CD4-positive, alpha-beta T cell treated with Interleukin-17A for 1 hour (primary cell): ENCODE measurements around the gene UQCR11.

ENCODE experiments used
- DNase-seq: peaks from one replicate; pipeline ENCODE4 v3.0.0-alpha.2; 2020

Gene UQCR11

DNA sequence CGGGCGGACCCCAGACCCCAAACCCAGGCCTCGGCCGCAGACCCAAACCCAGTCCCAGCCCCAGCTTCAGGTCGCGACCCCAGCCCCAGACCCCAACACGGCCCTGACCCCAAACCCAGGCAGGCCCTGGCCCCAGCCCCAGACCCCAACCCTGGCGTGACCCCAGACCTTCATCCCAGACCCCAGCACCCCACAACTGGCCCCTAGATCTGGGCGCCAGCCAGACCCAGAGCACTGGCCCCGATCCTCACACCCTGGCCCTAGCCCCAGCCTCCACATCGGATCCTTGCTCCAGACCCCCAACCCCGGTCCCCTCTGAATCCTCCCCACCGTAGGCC is 20.1 kb downstream of the UQCR11 start:
- no peak for DNase-seq

DNA sequence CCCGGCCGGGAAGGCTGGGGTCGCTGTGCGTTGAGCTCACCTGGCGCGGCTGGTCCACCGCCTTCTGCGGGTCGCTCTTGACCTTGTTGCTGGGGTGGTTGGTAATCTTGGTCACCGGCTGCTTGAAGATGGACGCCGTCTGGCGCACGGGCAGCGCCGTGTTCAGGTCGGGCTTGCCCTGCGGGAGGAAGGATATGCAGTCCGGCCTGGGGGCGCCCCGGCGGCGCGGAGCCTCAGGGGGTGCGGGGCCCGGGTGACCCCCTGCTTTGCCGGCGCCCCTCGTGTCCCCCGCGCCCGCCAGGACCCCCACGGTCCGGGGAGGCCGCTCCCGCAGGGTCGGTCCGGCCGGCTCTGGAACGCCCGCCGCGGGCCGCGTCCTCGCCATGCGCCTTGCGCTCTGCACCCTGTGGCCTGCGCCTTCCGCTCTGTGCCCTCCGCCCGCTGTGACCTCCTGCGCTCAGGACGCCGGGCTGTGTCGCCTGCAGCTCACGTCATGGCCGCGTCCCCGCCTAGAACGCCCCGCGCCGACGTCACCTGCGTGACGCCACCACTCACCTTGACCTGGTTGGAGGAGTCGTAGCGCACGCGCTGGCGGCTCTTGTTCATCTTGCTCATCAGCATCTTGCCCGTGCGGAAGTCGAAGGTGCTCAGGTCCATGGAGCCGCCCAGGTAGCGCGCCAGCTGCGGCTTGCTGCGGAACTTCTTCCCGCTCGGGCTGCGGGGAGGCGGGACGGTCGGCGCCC is 20.6 kb downstream of the UQCR11 start:
- DNase-seq: no peak

- no peak for DNase-seq
Measured at GRCh38 chr19:1582201-1582600, 23.1 kb downstream of the UQCR11 start.

- no peak for DNase-seq
Measured at GRCh38 chr19:1580957-1581356, 24.3 kb downstream of the UQCR11 start.

GRCh38 chr19:1580382-1580781 is 24.9 kb downstream of the UQCR11 start:
- no peak for DNase-seq

- no peak for DNase-seq
Measured at GRCh38 chr19:1579222-1579621, 26.0 kb downstream of the UQCR11 start.

GRCh38 chr19:1577929-1578618 is 27.2 kb downstream of the UQCR11 start:
- no peak for DNase-seq

- no peak for DNase-seq
Measured at GRCh38 chr19:1577090-1577928, 28.0 kb downstream of the UQCR11 start.

- DNase-seq: no peak
Measured at GRCh38 chr19:1576242-1577089, 28.8 kb downstream of the UQCR11 start.

- no peak for DNase-seq
Measured at GRCh38 chr19:1575323-1576241, 29.7 kb downstream of the UQCR11 start.

DNA sequence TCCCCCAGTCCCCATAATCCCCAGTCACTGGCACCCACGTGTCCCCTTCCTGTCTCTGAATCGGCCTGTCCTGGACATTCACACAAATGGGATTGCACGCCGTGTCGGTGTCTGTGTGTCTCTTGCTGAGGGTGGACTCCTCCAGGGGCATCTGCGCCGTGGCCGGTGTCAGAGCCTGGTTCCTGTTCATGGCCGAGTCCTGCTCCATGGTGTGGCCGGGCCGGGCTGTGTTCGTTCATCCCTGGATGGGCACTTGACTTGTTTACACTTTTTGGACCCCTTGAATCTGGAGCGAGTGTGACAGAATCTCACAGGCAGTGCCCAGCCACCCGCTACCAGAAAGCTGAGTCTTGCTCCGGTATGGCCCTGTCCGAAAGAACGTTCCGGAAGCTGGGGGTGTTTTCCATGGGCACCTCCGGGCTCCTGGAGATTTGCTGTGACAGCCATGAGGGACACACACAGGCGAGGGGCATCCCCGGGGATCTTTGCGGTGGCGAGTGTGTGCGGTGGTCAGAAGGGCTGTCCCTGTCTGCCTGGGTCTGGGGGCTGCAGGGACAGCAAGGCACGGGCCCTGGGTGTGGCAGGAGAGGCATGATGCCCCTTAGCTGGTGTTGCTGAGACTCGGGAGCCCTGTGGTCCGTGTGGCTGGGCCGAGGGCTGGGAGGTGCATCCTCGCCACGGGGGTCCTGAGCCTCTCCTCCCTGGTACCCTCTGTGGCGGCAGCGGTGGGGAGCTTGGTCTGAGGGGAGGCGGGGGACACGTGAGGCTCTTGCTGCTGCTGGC is 30.7 kb downstream of the UQCR11 start:
- no peak for DNase-seq

DNA sequence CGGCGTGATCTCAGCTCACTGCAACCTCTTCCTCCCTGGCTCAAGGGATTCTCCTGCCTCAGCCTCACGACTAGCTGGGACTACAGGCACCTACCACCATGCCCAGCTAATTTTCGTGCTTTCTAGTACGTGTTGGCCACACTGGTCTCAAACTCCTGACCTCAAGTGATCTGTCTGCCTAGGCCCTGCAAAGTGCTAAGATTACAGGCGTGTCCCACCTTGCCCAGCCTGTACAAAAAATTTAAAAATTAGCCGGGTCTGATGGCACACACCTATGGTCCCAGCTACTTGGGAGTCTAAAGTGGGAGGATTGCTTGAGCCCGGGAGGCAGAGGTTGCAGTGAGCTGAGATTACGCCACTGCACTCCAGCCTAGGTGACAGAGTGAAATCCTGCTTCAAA is 32.5 kb downstream of the UQCR11 start:
- no peak for DNase-seq

DNA sequence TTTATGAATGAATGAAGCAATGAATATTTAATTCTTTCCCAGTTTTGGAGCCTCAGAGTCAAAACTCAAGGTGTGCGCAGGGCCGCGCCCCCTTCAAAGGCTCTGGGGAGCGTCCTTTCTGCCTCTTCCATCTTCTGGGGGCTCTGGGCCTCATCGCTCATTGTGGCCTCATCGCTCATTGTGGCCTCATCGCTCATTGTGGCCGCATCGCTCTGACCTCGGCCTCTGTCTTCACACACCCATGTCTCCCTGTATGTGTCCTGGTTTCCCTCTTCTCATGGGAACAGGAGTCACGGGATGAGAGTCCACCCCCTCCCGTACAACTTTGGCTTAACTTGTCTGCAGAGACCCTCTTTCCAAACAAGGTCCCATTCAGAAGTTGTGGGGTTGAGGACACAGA is 33.9 kb downstream of the UQCR11 start:
- no peak for DNase-seq

DNA sequence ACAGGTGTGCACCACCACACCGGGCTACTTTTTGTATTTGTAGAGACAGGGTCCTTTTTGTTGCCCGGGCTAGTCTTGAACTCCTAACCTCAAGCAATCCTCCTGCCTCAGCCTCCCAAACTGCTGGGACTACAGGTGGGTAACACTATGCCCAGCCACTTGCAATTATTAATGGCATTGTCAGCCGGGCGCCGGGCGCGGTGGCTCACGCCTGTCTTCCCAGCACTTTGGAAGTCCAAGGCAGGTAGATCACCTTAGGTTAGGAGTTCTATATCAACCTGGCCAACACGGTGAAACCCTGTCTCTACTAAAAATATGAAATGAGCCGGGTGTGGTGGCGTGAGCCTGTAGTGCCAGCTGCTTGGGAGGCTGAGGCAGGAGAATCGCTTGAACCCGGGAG is 34.4 kb downstream of the UQCR11 start:
- no peak for DNase-seq

GRCh38 chr19:1569997-1570396 is 35.3 kb downstream of the UQCR11 start:
- DNase-seq: no peak

- peak; percentile 79 for DNase-seq
Measured at GRCh38 chr19:1568320-1569019, 36.8 kb downstream of the UQCR11 start, which contains the start of gene MEX3D. Gene MEX3D, minus strand, starts transcription at chr19:1568325. Its CDS starts 267 bp downstream, at chr19:1568058.

GRCh38 chr19:1567848-1568227 is 37.4 kb downstream of the UQCR11 start:
- DNase-seq: no peak

- DNase-seq: no peak
Measured at GRCh38 chr19:1567116-1567847, 38.0 kb downstream of the UQCR11 start.

- no peak for DNase-seq
Measured at GRCh38 chr19:1566392-1567115, 38.7 kb downstream of the UQCR11 start.
